Measurements from ENCODE around the gene RTF1.
A peak's percentile ranks its signal among the peaks of the same experiment; 100 is the strongest.
"Not testable (repeated sequence)": the region's sequence is repeated elsewhere in the genome, so short reads cannot be mapped to it uniquely, and the experiment has no call there.

RTF1 gene

GRCh38 chr15:41416742-41417417 lies at the start of gene RTF1:
Gene RTF1, plus strand, starts transcription at chr15:41417095. Its CDS starts 21 bp downstream, at chr15:41417116.
- peak; percentile 88 for DNase-seq

GRCh38 chr15:41367418-41367817 lies 49.5 kb upstream of the RTF1 start:
- DNase-seq, result no peak

DNA sequence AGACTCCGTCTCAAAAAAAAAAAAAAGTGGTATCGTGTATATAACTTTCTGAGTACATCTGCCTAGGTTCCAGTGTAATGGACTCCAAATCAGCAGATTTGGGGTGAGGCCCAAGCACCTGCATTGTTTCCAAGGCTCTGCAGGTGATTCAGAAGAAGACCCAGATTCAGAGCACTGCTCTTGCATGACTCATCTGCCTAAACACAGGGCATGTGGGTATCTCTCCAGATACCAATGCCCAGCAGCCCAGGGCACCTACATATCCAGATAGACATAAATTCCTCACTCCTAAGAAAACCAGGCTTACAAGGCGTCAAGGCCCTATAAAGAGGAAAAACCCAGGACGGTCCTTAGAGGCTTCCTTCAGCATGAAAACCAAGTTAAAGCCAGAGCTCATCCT lies 38.9 kb upstream of the RTF1 start:
- DNase-seq, result no peak

- DNase-seq, result not testable (repeated sequence)
These were observed 32.7 kb upstream of the RTF1 start for GRCh38 chr15:41383974-41384749.

DNA sequence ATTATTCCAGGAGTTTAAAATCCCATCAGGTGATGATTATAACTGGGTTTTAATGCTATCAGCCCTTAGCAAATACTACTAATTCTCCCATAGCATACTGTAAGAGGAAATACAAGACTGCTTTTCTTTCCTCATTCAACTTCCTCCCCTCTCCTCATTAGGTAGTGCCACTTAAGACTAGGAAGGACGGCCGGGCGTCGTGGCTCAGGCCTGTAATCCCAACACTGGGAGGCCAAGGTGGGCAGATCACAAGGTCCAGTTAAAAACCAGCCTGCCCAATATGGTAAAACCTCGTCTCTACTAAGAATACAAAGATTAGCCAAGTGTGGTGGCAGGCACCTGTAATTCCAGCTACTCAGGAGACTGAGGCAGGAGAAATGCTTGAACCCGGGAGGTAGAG lies 29.2 kb upstream of the RTF1 start:
- no peak for DNase-seq

DNA sequence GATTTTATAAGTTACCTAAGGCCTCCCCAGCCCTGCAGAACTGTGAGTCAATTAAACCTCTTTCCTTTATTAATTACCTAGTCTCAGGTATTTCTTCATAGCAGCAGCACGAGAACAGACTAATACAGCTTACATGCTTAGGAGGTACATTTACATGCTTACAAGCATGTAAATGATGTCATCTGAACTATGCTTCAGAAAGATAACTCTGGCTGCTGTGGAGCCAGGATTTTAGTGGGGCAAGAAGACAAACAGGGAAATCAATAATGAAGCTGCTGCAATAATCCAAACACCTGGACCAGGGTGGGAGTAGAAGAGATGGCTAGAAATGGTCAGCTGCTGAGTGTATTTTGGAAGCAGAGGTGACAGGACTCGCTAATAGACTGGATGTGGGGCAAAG lies 24.2 kb upstream of the RTF1 start:
- DNase-seq, result no peak

DNA sequence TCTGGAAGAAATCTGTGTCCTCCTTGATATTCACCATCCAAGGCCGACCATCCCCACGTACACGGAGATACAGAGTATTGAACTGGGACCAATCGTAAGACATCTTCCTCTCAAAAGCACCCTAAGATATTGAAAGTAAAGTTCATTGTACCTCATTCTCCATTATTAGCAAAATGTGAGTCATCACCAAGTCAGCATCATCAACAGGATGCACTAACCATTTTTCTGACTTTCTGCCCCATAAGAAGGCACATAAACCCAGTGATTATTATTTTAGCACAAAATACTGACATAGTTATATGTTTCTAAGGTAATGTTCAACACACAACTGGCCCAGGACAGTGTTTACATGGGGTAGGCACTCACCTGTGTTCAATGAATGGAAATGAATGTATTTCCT lies 22.0 kb upstream of the RTF1 start:
- no peak for DNase-seq

- DNase-seq, result no peak
These were observed 20.8 kb upstream of the RTF1 start for GRCh38 chr15:41396111-41396510.

DNA sequence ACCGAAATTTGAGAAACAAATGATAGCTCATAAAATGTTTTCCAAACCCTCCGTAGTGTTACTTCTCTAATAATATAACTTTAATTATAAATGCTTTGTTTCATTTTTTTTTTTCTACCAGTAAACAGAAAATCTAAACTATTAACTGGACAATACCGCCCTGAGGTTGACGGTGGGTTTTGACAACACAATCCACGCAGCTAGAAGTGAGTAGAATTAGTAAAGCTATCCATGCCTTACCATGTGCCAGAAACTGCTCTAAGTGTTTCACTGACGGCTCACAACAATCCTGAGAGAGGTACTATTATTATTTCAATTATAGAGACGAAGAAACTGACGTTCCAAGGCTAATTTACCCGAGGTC lies 15.0 kb upstream of the RTF1 start:
- DNase-seq, result no peak

GRCh38 chr15:41407341-41407740 lies 9.6 kb upstream of the RTF1 start:
- DNase-seq, result no peak

- no peak for DNase-seq
These were observed 8.7 kb upstream of the RTF1 start for GRCh38 chr15:41408234-41408641.

DNA sequence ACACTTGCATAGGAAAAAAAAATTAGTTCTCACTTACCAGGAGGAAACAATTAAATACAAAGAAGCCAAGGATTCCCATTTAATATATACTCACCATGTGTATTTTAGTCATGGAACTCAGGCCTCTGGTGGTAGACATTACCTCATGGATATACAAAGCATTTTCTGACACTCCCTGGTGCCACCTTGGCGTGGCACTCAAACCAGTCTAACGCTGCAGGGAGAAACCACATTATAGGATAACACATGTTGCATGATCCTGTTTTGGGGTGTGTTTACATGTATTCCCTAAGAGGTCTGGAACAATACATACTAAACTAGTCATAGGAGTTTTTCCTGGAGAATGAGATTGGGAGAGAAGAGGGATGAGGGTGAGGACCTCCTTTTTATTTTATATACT lies 5.9 kb upstream of the RTF1 start:
- no peak for DNase-seq

DNA sequence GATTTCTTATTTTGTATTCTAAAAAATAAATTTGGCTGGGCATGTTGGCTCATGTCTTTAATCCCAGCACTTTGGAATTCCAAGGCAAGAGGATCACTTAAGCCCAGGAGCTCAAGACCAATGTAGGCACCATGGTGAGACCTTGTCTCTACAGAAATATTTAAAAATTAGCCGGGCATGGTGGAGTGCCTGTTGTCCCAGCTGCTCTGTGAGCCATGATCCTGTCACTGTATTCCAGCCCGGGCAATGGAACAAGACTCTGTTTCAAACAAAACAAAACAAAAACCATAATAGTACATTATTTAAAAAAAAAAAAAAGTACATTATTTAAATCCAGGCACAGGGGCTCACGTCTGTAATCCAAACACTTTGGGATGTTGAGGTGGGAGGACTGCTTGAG lies 5.5 kb upstream of the RTF1 start:
- DNase-seq, result no peak

DNA sequence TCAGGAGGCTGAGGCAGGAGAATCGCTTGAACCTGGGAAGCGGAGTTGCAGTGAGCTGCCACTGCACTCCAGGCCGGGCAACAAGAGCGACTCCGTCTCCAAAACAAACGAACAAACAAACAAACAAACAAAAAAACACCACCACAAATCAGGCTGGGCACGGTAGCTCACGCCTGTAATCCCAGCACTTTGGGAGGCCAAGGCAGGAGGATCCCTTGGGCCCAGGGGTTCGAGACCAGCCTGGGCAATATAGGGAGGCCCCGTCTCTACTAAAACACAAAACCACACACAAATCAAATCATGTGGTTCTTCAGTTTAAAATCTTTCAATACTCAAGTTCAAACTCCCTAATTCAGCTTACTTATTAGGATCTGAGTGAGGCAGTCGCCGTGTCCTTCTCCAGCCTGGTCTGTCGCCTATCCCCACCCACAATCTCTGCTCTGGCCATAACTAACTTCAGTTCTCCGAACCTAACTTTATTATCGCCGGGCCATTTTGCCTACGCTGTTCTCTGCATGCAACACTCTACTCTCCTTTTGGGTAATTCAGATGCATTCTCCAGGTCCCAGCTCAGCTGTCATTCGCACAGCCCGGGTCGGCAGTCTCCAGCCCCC lies 660 bp upstream of the RTF1 start:
- DNase-seq, result no peak

DNA sequence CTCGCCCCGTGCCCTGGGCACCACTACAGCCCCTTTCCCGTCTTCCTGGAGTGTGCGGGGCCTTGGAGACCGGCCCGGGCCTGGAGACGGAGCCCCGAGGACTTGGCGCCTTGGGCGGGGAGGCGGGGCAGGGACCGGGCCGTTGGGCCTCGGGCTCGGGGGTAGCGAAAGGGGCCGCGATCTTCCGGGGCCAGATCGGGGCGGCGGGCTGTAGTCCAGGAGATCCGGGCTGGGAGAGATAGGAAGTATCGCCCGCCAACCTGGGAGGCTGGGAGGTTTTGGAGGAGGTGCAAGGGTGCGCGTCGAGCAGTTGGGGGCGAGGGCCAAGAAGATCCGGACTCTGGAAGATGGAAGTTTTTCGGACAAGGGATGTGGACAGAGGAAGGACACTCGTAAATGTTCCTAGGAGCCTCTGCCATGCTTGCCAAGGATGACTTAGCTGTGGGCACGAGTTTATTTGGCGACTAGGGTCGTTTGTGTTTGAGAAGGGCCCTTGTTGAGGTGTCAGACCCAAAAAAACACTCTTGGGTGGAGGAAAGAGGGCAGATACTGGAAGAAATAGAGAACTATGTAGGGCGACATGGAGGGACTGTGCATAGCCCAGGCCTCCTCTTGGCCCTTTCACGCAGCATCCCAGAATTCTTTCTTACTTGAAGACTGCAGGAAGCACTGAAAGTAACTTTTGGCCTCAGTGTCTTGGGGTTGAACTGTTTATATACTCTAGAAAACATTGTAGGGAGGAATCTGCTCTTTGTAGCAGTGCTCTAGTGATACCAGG lies 712 bp downstream of the RTF1 start:
- DNase-seq, result no peak

GRCh38 chr15:41423979-41424659 lies 7.2 kb downstream of the RTF1 start:
- no peak for DNase-seq

- DNase-seq, result no peak
These were observed 7.9 kb downstream of the RTF1 start for GRCh38 chr15:41424809-41425208.

GRCh38 chr15:41425907-41426306 lies 9.0 kb downstream of the RTF1 start:
- not testable (repeated sequence) for DNase-seq

- no peak for DNase-seq
These were observed 12.4 kb downstream of the RTF1 start for GRCh38 chr15:41429003-41429890.

DNA sequence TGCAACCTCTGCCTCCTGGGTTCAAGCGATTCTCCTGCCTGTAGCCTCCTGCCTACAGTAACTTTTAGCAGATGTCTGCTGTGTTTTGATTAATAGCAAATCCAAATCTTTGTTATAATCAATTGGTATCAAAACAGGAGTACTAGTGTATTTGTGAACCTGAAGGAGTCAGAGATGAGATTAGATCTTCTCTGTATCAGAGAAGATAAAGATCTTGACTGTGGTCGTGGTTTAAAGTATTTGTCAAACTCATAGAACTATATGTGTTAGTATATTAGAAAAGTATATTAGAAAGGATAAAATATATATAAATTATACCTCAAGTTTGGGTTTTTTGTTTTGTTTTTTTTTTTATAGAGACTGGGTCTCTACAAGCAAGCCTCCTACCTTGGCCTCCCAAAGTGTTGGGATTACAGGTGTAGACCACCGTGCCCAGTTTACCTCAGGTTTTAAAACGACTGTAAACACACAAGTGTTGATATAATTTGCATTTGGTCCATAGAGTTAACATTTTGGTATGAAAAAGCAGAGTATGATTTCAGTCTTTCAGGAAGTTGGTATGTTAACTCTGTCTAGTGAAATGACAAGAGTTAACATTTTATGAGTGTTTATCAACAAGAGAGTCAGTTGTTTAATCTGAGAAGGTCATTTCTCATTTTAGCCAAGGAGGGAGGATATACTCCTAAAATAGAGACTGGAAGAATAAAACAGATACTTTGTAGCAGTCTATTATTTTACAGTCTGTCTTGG lies 18.3 kb downstream of the RTF1 start:
- DNase-seq, result no peak

GRCh38 chr15:41437448-41437847 lies 20.6 kb downstream of the RTF1 start:
- no peak for DNase-seq

All from NCI-H2171 (cell line).